NT2/D1 (cell line): ENCODE measurements around the gene GSTO2.
"Not testable (repeated sequence)": the region's sequence is repeated elsewhere in the genome, so short reads cannot be mapped to it uniquely, and the experiment has no call there.

Source experiments
- DNase-seq: peaks from one replicate; pipeline ENCODE4 v3.0.0-alpha.2; 2011; ENCODE audit warnings: low read depth, low spot score
- H3K27me3 ChIP-seq: 2 replicates; pipeline ENCODE4 v1.6.0; 2011; ENCODE audit warnings: mild to moderate bottlenecking; ENCODE audit not compliant: insufficient read length, insufficient read depth
- H3K36me3 ChIP-seq: 2 replicates; pipeline ENCODE4 v1.6.1; 2011; ENCODE audit warnings: mild to moderate bottlenecking, low read length, mixed read lengths; ENCODE audit not compliant: insufficient read depth, insufficient read length
- H3K4me1 ChIP-seq: 2 replicates; pipeline ENCODE4 v1.5.1; 2011; ENCODE audit not compliant: insufficient read depth, insufficient read length
- H3K4me3 ChIP-seq: 2 replicates; pipeline ENCODE4 v1.5.1; 2011; ENCODE audit warnings: low read depth; ENCODE audit not compliant: insufficient read length
- H3K9ac ChIP-seq: 2 replicates; pipeline ENCODE4 v1.6.0; 2011; ENCODE audit warnings: low read depth; ENCODE audit not compliant: insufficient read length
- H3K9me3 ChIP-seq: 2 replicates; pipeline ENCODE4 v1.5.1; 2011; ENCODE audit warnings: mild to moderate bottlenecking, low read length; ENCODE audit not compliant: insufficient read depth
- SUZ12 ChIP-seq: IDR thresholded peaks from 2 replicates; pipeline ENCODE4 v1.6.1; 2011; ENCODE audit not compliant: insufficient read length, insufficient read depth; ENCODE audit errors: extremely low read depth
- YY1 ChIP-seq: IDR thresholded peaks from 2 replicates; pipeline ENCODE4 v1.6.1; 2011; ENCODE audit not compliant: insufficient read length, insufficient read depth
- ZNF274 ChIP-seq: IDR thresholded peaks from 2 replicates; pipeline ENCODE4 v1.6.1; 2011; ENCODE audit warnings: mild to moderate bottlenecking, low read depth, low read length

Gene GSTO2

GRCh38 chr10:104247513-104248146 lies 21.4 kb upstream of the GSTO2 start:
- H3K4me1 ChIP-seq: no peaks in the 10 kb centered on the region
- DNase-seq: no peak
- H3K9ac ChIP-seq: no peak overlapping the region
- peaks cover 35% of the 10 kb centered on the region for H3K9me3 ChIP-seq
- no peaks in the 10 kb centered on the region for H3K27me3 ChIP-seq
- no peaks in the 10 kb centered on the region for H3K36me3 ChIP-seq
- TF ChIP-seq ZNF274 (no peak), SUZ12 (no peak), YY1 (no peak)
- H3K4me3 ChIP-seq: no peak overlapping the region

- H3K4me3 ChIP-seq, DNase-seq, H3K9ac ChIP-seq, H3K4me1 ChIP-seq, H3K27me3 ChIP-seq, H3K36me3 ChIP-seq: not testable (repeated sequence)
- H3K9me3 ChIP-seq: peaks cover 35% of the 10 kb centered on the region
Observed at GRCh38 chr10:104248931-104249330, 20.1 kb upstream of the GSTO2 start.

- no peak for TF ChIP-seq YY1
- Histone ChIP-seq H3K4me1 (no peaks in the 10 kb centered on the region), H3K4me3 (no peak overlapping the region)
Observed at GRCh38 chr10:104250371-104250770, 18.6 kb upstream of the GSTO2 start.

GRCh38 chr10:104251443-104251842 lies 17.5 kb upstream of the GSTO2 start:
- DNase-seq: no peak
- Histone ChIP-seq H3K27me3 (no peaks in the 10 kb centered on the region), H3K9me3 (peaks cover 21% of the 10 kb centered on the region), H3K9ac (no peak overlapping the region), H3K36me3 (no peaks in the 10 kb centered on the region), H3K4me1 (no peaks in the 10 kb centered on the region), H3K4me3 (no peak overlapping the region)
- TF ChIP-seq YY1: no peak
- no peak for TF ChIP-seq SUZ12
- no peak for TF ChIP-seq ZNF274

More at GRCh38 chr10:104250371-104250770, 18.6 kb upstream of the GSTO2 start:
- Histone ChIP-seq H3K27me3 (no peaks in the 10 kb centered on the region), H3K36me3 (no peaks in the 10 kb centered on the region), H3K9ac (no peak overlapping the region), H3K9me3 (peaks cover 30% of the 10 kb centered on the region)
- no peak for DNase-seq

GRCh38 chr10:104252368-104252767 lies 16.6 kb upstream of the GSTO2 start:
- DNase-seq: no peak
- Histone ChIP-seq H3K4me1 (no peaks in the 10 kb centered on the region), H3K4me3 (no peak overlapping the region), H3K27me3 (no peaks in the 10 kb centered on the region), H3K9me3 (peaks cover 13% of the 10 kb centered on the region), H3K36me3 (peaks cover 3% of the 10 kb centered on the region), H3K9ac (no peak overlapping the region)
- TF ChIP-seq SUZ12 (no peak), ZNF274 (no peak), YY1 (no peak)

GRCh38 chr10:104253106-104253505 lies 15.9 kb upstream of the GSTO2 start:
- Histone ChIP-seq H3K27me3 (no peaks in the 10 kb centered on the region), H3K4me3 (no peak overlapping the region), H3K36me3 (peaks cover 10% of the 10 kb centered on the region), H3K4me1 (no peaks in the 10 kb centered on the region), H3K9me3 (peaks cover 11% of the 10 kb centered on the region; the same call in 1 of the 2 replicates), H3K9ac (no peak overlapping the region)
- no peak for DNase-seq
- TF ChIP-seq ZNF274 (no peak), YY1 (no peak), SUZ12 (no peak)

- Histone ChIP-seq H3K4me1 (no peaks in the 10 kb centered on the region), H3K9me3 (peaks cover 5% of the 10 kb centered on the region; the same call in 1 of the 2 replicates), H3K9ac (peak overlapping the region; percentile 88), H3K4me3 (peak overlapping the region; percentile 78), H3K27me3 (no peaks in the 10 kb centered on the region), H3K36me3 (peaks cover 17% of the 10 kb centered on the region)
- TF ChIP-seq YY1 (no peak), SUZ12 (no peak), ZNF274 (no peak)
- no peak for DNase-seq
Observed at GRCh38 chr10:104253606-104254410, 15.2 kb upstream of the GSTO2 start.
